ENCODE data around the gene MICB.

DNA sequence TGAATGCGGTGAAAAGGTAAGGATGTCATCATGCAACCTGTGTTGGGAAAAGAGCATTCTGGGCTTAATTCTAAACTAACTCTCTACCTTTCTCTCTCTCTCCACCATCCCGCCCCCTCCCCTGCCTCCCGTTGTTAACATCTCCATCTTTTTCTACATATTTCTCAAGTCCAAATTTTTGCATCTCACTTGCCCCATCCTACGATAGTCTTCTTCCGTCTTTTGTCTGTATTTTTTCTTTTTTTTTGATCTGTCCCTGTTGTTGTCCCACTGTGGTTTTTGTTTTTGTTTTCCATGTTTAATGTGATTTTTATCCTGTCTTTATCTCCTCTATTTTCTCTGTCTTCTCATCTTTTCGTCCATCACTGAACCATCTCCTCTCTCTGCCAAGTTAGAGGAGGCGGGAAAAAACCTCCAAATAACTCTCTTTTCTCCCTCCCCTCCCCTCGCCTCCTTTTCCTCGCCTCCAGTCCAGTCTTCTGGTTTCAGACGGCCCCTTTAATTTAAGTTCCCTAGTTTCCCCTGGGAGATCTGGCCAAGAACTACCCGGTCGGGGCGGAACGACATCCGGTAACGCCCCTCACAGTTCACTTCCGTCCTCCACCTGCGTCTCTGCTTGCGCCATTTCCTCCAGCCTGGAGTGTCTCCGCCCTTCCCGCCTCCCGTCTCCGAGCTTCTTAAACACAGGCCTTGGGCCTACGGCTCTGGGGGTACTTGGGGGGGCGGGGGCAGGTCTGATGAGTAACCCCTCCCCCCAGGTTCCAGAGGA is 49.2 kb downstream of the MICB start, which contains the start of gene NFKBIL1:
- no peak for TF ChIP-seq EP300 (IDR thresholded peaks at IDR 0.05)
- TF ChIP-seq, protein P1, sequence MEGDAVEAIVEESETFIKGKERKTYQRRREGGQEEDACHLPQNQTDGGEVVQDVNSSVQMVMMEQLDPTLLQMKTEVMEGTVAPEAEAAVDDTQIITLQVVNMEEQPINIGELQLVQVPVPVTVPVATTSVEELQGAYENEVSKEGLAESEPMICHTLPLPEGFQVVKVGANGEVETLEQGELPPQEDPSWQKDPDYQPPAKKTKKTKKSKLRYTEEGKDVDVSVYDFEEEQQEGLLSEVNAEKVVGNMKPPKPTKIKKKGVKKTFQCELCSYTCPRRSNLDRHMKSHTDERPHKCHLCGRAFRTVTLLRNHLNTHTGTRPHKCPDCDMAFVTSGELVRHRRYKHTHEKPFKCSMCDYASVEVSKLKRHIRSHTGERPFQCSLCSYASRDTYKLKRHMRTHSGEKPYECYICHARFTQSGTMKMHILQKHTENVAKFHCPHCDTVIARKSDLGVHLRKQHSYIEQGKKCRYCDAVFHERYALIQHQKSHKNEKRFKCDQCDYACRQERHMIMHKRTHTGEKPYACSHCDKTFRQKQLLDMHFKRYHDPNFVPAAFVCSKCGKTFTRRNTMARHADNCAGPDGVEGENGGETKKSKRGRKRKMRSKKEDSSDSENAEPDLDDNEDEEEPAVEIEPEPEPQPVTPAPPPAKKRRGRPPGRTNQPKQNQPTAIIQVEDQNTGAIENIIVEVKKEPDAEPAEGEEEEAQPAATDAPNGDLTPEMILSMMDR (IDR thresholded peaks at IDR 0.05): no peak
- no peak for TF ChIP-seq MYC (IDR thresholded peaks at IDR 0.05; ENCODE audit: borderline replicate concordance, low read length)
- no peak for TF ChIP-seq POLR2A (IDR thresholded peaks at IDR 0.05; ENCODE audit: low read length)
- no peak for TF ChIP-seq MAZ (IDR thresholded peaks at IDR 0.05; ENCODE audit: borderline replicate concordance, low read depth, low read length)
- TF ChIP-seq MAFK (IDR thresholded peaks at IDR 0.05; ENCODE audit: partially characterized antibody): no peak
- TF ChIP-seq RAD21 (conservative IDR thresholded peaks at IDR 0.05 in 1 of 2, IDR thresholded peaks at IDR 0.05 in 1 of 2): no peak
- no peak for TF ChIP-seq KDM5A (IDR thresholded peaks at IDR 0.05)
- TF ChIP-seq, protein P2, sequence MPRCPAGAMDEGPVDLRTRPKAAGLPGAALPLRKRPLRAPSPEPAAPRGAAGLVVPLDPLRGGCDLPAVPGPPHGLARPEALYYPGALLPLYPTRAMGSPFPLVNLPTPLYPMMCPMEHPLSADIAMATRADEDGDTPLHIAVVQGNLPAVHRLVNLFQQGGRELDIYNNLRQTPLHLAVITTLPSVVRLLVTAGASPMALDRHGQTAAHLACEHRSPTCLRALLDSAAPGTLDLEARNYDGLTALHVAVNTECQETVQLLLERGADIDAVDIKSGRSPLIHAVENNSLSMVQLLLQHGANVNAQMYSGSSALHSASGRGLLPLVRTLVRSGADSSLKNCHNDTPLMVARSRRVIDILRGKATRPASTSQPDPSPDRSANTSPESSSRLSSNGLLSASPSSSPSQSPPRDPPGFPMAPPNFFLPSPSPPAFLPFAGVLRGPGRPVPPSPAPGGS (IDR thresholded peaks at IDR 0.05): no peak
- TF ChIP-seq RFX5 (IDR thresholded peaks at IDR 0.05): no peak
- TF ChIP-seq, protein P3, sequence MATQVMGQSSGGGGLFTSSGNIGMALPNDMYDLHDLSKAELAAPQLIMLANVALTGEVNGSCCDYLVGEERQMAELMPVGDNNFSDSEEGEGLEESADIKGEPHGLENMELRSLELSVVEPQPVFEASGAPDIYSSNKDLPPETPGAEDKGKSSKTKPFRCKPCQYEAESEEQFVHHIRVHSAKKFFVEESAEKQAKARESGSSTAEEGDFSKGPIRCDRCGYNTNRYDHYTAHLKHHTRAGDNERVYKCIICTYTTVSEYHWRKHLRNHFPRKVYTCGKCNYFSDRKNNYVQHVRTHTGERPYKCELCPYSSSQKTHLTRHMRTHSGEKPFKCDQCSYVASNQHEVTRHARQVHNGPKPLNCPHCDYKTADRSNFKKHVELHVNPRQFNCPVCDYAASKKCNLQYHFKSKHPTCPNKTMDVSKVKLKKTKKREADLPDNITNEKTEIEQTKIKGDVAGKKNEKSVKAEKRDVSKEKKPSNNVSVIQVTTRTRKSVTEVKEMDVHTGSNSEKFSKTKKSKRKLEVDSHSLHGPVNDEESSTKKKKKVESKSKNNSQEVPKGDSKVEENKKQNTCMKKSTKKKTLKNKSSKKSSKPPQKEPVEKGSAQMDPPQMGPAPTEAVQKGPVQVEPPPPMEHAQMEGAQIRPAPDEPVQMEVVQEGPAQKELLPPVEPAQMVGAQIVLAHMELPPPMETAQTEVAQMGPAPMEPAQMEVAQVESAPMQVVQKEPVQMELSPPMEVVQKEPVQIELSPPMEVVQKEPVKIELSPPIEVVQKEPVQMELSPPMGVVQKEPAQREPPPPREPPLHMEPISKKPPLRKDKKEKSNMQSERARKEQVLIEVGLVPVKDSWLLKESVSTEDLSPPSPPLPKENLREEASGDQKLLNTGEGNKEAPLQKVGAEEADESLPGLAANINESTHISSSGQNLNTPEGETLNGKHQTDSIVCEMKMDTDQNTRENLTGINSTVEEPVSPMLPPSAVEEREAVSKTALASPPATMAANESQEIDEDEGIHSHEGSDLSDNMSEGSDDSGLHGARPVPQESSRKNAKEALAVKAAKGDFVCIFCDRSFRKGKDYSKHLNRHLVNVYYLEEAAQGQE (IDR thresholded peaks at IDR 0.05): no peak

Data from A549 (cell line).